GM21515 (cell line): Measurements from ENCODE around the gene HIVEP3.

Source experiments
- ATAC-seq: cut with Tn5 transposase; IDR thresholded peaks from one replicate; pipeline ENCODE4 v1.9.1; 2021; ENCODE audit not compliant: unreplicated experiment

HIVEP3 gene

GRCh38 chr1:41875487-41875886, 43.2 kb downstream of the HIVEP3 start:
- ATAC-seq: no peak

- ATAC-seq: no peak
These were observed 43.8 kb downstream of the HIVEP3 start for GRCh38 chr1:41874903-41875411.

GRCh38 chr1:41874151-41874719, 44.5 kb downstream of the HIVEP3 start:
- ATAC-seq: no peak

- no peak for ATAC-seq
These were observed 46.6 kb downstream of the HIVEP3 start for GRCh38 chr1:41872074-41872473.

- ATAC-seq: no peak
These were observed 48.6 kb downstream of the HIVEP3 start for GRCh38 chr1:41870076-41870562.

GRCh38 chr1:41868241-41868998, 50.3 kb downstream of the HIVEP3 start:
- ATAC-seq: peak; percentile 80

- ATAC-seq: no peak
These were observed 52.4 kb downstream of the HIVEP3 start for GRCh38 chr1:41866285-41866684.

- no peak for ATAC-seq
These were observed 54.2 kb downstream of the HIVEP3 start for GRCh38 chr1:41864471-41865040.

GRCh38 chr1:41863718-41864117, 55.0 kb downstream of the HIVEP3 start:
- ATAC-seq: no peak

GRCh38 chr1:41862384-41863221, 56.1 kb downstream of the HIVEP3 start:
- ATAC-seq: no peak

- ATAC-seq: no peak
These were observed 57.0 kb downstream of the HIVEP3 start for GRCh38 chr1:41861535-41862383.

GRCh38 chr1:41860771-41861170, 58.0 kb downstream of the HIVEP3 start:
- no peak for ATAC-seq

- no peak for ATAC-seq
These were observed 58.5 kb downstream of the HIVEP3 start for GRCh38 chr1:41860214-41860613.

- no peak for ATAC-seq
These were observed 59.0 kb downstream of the HIVEP3 start for GRCh38 chr1:41859686-41860085.

GRCh38 chr1:41856944-41857285, 61.8 kb downstream of the HIVEP3 start:
- no peak for ATAC-seq

- no peak for ATAC-seq
These were observed 62.4 kb downstream of the HIVEP3 start for GRCh38 chr1:41856151-41856943.

GRCh38 chr1:41855713-41856112, 63.0 kb downstream of the HIVEP3 start:
- ATAC-seq: no peak

- ATAC-seq: no peak
These were observed 64.8 kb downstream of the HIVEP3 start for GRCh38 chr1:41853907-41854306.

GRCh38 chr1:41852091-41852490, 66.6 kb downstream of the HIVEP3 start:
- ATAC-seq: no peak

- ATAC-seq: no peak
These were observed 67.1 kb downstream of the HIVEP3 start for GRCh38 chr1:41851589-41851988.
